ENCODE results near the gene ARID3A.

Gene ARID3A

GRCh38 chr19:960601-960938 lies 34.7 kb downstream of the ARID3A start:
- in situ Hi-C loops (cut with HindIII; ENCODE audit: low sequenced_read_pairs), result no loop called here

DNA sequence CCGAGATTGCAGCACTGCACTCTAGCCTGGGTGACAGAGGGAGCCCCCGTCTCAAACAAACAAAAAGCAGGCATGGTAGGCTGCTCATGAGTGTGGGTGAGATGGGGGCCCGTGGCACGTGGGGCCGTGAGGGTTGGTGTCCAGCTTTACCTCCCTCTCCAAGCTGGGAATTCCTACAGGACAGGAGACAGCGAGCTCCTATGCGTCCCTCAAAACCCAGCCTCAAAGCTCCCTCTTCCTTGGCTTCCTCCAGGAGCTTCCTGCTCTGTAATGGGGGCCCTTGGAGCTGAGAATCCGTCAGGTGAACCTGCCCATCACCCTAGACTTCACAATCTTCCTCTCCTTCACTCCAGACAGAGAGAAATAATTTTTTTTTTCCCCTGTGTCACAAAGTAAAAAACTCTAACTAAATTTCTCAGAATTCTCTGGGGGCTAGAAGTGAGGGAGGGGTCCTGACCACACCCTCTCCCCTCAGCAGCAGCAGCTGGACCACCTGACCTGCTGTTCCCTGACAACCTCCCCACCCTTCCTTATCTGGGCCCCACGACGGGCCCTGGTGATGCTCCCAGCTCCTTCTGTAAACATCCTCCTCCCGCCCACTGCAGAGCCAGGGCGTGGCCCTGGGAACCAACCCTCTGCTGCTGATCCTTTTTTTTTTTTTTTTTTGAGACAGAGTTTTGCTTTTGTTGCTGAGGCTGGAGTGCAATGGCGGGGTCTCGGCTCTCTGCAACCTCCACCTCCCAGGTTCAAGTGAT lies 36.2 kb downstream of the ARID3A start:
- in situ Hi-C loops (cut with HindIII; ENCODE audit: low sequenced_read_pairs), result no loop called here

DNA sequence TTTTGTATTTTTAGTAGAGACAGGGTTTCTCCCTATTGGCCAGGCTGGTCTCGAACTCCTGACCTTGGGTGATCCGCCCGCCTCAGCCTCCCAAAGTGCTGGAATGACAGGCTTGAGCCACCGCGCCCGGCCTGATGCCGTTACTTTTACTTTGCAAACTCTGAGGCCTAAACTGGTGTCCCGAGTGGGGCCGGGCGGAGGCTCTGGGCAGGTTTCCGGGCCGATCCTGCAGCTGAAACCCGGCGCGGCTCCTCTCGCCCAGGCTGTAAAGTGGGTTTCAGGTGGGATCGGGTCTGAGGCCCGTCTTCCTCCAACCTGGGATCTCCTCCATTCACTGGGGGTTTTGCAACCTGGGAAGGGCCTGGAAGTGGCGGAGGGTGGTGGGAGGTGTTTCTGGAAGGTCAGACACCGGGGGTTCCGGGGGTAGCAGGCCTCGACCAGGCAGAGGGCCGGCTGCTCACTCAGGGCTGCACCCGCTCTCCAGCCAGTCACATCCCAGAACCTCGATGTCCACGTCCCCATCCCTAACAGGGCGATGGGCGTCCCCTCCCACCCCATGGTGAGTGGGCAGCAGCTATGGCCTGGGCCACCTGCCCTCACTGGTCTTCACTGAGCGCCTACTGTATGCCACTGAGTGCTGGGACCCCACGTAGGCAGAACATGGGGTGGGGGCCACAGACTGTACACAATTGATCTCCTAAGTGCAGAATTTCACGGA lies 37.0 kb downstream of the ARID3A start:
- in situ Hi-C loops (cut with HindIII; ENCODE audit: low sequenced_read_pairs), result no loop called here

DNA sequence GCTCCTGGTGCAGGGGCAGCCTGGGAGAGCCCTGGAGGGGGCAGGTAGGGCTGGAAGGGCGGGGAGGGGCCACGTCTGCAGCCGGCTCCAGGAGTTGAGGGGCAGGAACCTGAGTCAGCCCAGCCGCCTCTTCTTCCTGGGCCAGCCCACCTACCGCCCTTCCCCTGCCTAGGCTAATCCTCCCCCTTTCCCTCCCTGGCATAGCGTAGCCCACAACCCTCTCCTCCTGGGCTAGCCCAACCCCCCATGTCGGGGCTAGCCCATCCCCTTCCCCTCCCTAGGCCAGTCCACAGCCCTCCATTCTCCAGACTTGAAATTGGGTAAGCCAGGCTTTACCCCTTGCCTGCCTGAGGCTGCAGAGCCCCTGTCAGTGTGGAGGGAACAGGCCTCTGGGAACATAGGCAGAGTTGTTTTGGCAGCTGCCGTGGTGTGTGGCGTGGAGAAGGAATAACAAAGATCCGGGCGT lies 37.7 kb downstream of the ARID3A start:
- in situ Hi-C loops (cut with HindIII; ENCODE audit: low sequenced_read_pairs), result no loop called here

GRCh38 chr19:964116-964520 lies 38.3 kb downstream of the ARID3A start:
- in situ Hi-C loops (cut with HindIII; ENCODE audit: low sequenced_read_pairs), result no loop called here

DNA sequence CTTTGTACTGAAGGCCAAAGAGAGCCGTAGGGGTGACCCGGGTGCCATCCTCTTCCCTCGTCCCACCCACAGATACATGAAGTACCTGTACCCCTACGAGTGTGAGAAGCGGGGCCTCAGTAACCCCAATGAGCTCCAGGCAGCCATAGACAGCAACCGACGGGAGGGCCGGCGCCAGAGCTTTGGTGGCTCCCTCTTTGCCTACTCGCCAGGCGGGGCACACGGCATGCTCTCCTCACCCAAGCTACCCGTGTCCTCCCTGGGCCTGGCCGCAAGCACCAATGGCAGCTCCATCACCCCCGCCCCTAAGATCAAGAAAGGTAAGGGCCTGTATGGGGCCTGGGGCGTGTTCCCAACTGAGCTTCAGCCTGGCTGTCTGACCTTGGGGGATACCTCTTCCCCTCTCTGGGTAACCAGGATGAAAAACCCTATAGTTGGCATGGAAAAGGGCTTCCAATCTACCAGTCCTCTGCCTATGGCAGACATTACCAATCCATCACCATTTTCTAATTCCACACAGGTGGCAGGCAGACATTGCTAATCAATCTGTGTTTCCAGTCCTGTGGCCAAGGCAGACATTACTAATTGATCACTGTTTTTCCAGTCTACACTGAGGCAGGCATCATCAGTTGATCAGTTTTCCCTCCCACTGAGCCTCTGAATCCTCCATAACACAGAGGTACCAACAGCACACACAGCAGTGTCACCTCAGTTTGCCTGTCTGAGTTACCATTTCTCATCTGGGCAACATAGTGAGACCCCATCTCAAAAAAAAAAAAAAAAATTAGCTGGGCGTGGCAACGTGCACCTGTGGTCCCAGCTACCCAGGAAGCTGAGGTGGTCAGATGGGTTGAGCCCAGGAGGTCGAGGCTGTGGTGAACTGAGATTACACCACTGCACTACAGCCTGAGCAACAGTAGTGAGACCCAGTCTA lies 39.2 kb downstream of the ARID3A start:
- in situ Hi-C loops (cut with HindIII; ENCODE audit: low sequenced_read_pairs), result no loop called here

- in situ Hi-C loops (cut with HindIII; ENCODE audit: low sequenced_read_pairs), result no loop called here
These were observed 40.8 kb downstream of the ARID3A start for GRCh38 chr19:966485-967088.

GRCh38 chr19:970695-971094 lies 44.9 kb downstream of the ARID3A start:
- in situ Hi-C loops (cut with HindIII; ENCODE audit: low sequenced_read_pairs), result no loop called here

DNA sequence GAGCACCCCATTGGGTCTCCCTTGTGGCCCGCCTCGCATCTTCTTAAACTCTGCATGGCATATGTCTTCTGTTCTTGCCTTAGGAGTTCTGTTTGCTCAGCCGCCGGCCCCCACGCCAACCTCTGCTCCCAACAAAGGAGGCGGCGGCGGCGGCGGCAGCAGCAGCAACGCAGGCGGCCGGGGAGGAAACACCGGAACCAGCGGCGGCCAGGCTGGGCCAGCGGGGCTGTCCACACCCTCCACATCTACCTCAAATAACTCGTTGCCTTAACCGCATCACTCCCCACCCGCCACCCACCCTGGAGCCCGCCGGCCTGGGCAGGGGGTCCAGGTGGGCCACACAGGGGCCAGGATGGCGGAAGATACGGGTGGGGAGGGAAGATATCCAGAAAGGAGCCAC lies 46.0 kb downstream of the ARID3A start:
- in situ Hi-C loops (cut with HindIII; ENCODE audit: low sequenced_read_pairs), result no loop called here

DNA sequence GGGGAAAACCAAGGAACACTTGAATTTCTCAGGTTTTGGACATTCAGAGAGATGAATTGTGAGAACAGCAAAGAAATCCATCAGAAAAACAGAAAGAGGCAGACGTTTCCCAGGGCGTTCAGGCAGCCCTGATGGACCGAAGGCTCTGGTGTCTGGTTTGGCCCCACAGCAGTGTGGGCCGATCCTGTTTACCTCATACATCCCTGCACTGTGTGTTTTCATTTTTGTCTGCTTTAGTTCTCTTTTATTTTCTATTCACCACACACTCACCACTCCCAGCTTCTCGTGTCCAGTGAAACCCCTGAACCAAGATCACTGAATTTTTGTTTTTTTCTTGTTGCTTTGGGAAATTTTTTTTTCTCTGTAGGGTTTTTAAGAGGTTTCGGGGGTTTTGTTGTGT lies 46.4 kb downstream of the ARID3A start:
- in situ Hi-C loops (cut with HindIII; ENCODE audit: low sequenced_read_pairs), result no loop called here

GRCh38 chr19:973726-974563 lies 48.1 kb downstream of the ARID3A start:
- in situ Hi-C loops (cut with HindIII; ENCODE audit: low sequenced_read_pairs), result no loop called here

DNA sequence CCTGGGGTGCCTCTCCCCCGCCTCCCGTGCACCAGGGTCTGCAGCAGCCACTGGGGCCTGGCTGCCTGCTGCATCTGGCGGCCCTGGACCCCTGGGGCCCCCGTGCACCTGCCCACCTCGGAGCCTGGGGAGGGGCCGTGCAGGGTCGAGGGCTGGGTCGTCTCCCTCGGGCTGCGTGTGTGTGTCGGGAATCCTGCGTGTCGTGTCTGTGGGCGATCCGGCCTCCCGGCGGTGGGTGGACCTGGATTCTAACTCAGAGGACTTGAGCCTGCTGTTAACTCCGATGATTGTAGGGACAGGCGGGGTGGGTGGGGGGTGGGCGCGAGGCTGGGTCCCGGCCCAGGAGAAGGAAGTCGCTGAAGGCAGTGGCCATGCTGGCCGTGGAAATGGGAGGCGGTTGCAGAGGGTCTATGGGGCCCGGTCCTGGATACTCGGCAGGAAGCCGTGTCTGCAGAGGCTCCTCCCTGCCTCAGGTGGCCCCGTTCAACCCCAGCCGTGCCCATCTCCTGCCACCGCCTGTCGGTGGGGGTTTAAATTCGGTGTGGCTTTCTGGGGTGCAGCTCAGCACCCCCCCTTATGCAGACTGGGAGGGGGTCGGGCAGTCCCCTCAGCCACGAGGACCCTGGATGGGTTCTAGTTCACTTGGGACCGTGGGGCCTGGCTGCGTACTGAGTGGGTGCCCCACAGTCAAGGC lies 48.9 kb downstream of the ARID3A start:
- in situ Hi-C loops (cut with HindIII; ENCODE audit: low sequenced_read_pairs), result no loop called here

DNA sequence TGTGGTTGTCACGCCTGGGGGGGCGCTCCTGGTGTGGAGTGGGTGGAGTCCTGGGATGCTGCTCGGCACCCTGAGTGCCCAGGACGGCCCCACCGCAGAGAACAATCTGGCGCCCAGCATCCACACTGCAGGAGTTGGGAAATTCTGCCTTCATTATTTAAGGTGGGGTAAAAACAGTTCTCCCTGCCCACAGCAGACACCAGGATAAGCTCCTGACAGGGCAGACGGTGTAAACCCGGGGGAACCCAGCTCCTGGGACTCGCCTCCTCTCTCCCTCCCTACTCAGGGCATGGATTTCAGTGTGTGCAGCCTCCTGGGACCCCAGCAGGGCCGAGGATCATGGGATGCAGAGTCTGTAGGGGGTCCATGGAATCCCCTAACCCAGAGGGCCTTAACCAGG lies 50.6 kb downstream of the ARID3A start:
- in situ Hi-C loops (cut with HindIII; ENCODE audit: low sequenced_read_pairs), result no loop called here

- in situ Hi-C loops (cut with HindIII; ENCODE audit: low sequenced_read_pairs), result no loop called here
These were observed 51.2 kb downstream of the ARID3A start for GRCh38 chr19:977058-977464.

- in situ Hi-C loops (cut with HindIII; ENCODE audit: low sequenced_read_pairs), result no loop called here
These were observed 53.5 kb downstream of the ARID3A start for GRCh38 chr19:979318-979741.

GRCh38 chr19:980133-980998 lies 54.5 kb downstream of the ARID3A start:
- in situ Hi-C loops (cut with HindIII; ENCODE audit: low sequenced_read_pairs), result no loop called here

DNA sequence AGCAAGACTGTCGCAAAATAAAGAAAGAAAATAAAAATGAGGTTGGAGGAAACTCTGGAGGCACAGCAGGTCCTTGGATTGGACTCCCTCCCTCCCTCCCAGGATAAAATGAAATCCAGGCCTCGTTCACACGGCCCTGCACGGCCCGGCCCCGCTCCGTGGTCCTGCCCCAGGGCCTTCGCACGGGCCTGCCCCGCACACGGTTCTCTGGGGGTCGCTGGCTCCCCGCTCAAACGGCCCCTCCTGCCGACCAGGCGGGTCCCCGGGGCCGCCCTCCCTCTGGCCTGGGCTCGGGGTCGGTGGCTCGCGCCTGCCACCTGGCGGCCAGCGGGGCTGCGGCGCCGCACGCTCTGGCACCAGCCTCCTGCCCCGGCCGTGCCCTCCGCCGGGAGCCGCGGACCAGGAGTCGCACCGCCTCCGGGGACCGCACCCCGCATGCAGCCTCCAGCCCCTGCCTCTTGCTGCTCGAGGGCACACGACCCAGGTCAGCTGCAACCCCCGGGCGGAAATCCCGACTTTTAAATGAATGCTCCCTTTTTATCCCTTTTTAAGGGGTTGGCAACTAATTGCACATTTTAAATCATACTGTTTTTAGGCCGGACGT lies 56.8 kb downstream of the ARID3A start:
- in situ Hi-C loops (cut with HindIII; ENCODE audit: low sequenced_read_pairs), result no loop called here

Data from endothelial cell of hepatic sinusoid (primary cell).